PC-3 (cell line): ENCODE measurements around the gene SMYD3. TPM values are rescaled to one million over a fixed set of nuclear protein-coding genes. Genes with fewer than 3 reads are reported as not detected.

ENCODE experiments used
- ATAC-seq: fragments of 200-7000 bp; cut with Tn5 transposase; 2 replicates; pipeline ENCODE4 v1.9.1; 2020; ENCODE audit warnings: mild to moderate bottlenecking, moderate library complexity
- BruUV-seq: library from RNA; stranded (reverse); fragments of 400-500 nt; replicated peaks from 2 replicates; lab custom pipeline; 2021; lab: Mats Ljungman, UMichigan
- CTCF ChIA-PET: fragments of 300-600 bp; sonication (Branson Sonifier 250); formaldehyde crosslinking; loops from one replicate; lab custom pipeline; 2022; ENCODE audit warnings: antibody characterized with exemption; lab: Charles Lee
- POLR2A ChIA-PET: fragments of 300-600 bp; sonication (Branson Sonifier 250); formaldehyde crosslinking; loops from one replicate; lab custom pipeline; 2022; ENCODE audit warnings: antibody characterized with exemption; ENCODE audit not compliant: unreplicated experiment; lab: Charles Lee
- DNase-seq: peaks from one replicate; pipeline ENCODE4 v3.0.0-alpha.2; 2015
- H2AFZ ChIP-seq: fragments of 300-600 bp; sonication (generic); 2 replicates; pipeline ENCODE4 v1.6.0; 2016; ENCODE audit warnings: antibody characterized with exemption, low read length
- H3F3A ChIP-seq: fragments of 300-600 bp; sonication (generic); one replicate; pipeline ENCODE4 v1.6.0; 2017; ENCODE audit warnings: antibody characterized with exemption, low read length, control low read depth, mild to moderate bottlenecking; ENCODE audit not compliant: unreplicated experiment
- H3K27ac ChIP-seq: fragments of 300-600 bp; sonication (generic); 2 replicates; pipeline ENCODE4 v1.5.1; 2016; ENCODE audit warnings: mild to moderate bottlenecking, low read length
- H3K27me3 ChIP-seq: fragments of 300-600 bp; sonication (generic); 2 replicates; pipeline ENCODE4 v1.6.1; 2016; ENCODE audit warnings: low read length, mixed read lengths
- H3K36me3 ChIP-seq: fragments of 300-600 bp; sonication (generic); 2 replicates; pipeline ENCODE4 v1.6.1; 2016; ENCODE audit warnings: low read depth, mixed run types, low read length, mixed read lengths
- H3K4me1 ChIP-seq: fragments of 300-600 bp; sonication (generic); 2 replicates; pipeline ENCODE4 v1.5.1; 2016; ENCODE audit warnings: low read length; ENCODE audit not compliant: insufficient read depth
- H3K4me2 ChIP-seq: fragments of 300-600 bp; sonication (generic); 2 replicates; pipeline ENCODE4 v1.6.0; 2016; ENCODE audit warnings: low read length
- H3K4me3 ChIP-seq: fragments of 300-600 bp; sonication (generic); 2 replicates; pipeline ENCODE4 v1.5.1; 2016; ENCODE audit warnings: mild to moderate bottlenecking, low read length, mixed read lengths
- H3K79me2 ChIP-seq: fragments of 300-600 bp; sonication (generic); 2 replicates; pipeline ENCODE4 v1.6.1; 2017; ENCODE audit warnings: low read length, mixed read lengths
- H3K9ac ChIP-seq: fragments of 300-600 bp; sonication (generic); 2 replicates; pipeline ENCODE4 v1.6.0; 2016; ENCODE audit warnings: mild to moderate bottlenecking, low read length
- H3K9me2 ChIP-seq: fragments of 300-600 bp; sonication (generic); replicated peaks from 2 replicates; pipeline ENCODE4 v1.6.1; 2016; ENCODE audit warnings: mixed run types, low read length, mixed read lengths
- H3K9me3 ChIP-seq: fragments of 300-600 bp; sonication (generic); 2 replicates; pipeline ENCODE4 v1.6.1; 2016; ENCODE audit warnings: low read length, mixed read lengths
- H4K20me1 ChIP-seq: fragments of 300-600 bp; sonication (generic); 2 replicates; pipeline ENCODE4 v1.6.1; 2016; ENCODE audit warnings: low read length, mixed read lengths
- EZH2 ChIP-seq: fragments of 300-600 bp; sonication (generic); IDR thresholded peaks from one replicate; pipeline ENCODE4 v1.6.1; 2017; ENCODE audit warnings: antibody characterized with exemption, mild to moderate bottlenecking, low read length; ENCODE audit not compliant: unreplicated experiment
- EZH2phosphoT487 ChIP-seq: fragments of 300-600 bp; sonication (generic); IDR thresholded peaks from 2 replicates; pipeline ENCODE4 v1.6.1; 2018; ENCODE audit warnings: mild to moderate bottlenecking, antibody characterized with exemption, low read length, borderline replicate concordance
- intact Hi-C: fragments of 100-400 bp; cut with micrococcal nuclease; formaldehyde crosslinking; loops from 2 replicates; pipeline ENCODE4 v1.9.0; 2023
- total RNA-seq: library from RNA; depleted of rRNA; stranded (reverse); fragments of >200 nt; gene quantifications from 2 replicates; pipeline ENCODE4 v1.2.3, GENCODE V29; 2014
- TF ChIP-seq, protein P1 (sequence below): fragments of 300-600 bp; sonication (generic); conservative IDR thresholded peaks from 2 replicates; pipeline ENCODE4 v1.5.1; 2017; ENCODE audit warnings: antibody characterized with exemption, low read depth, mild to moderate bottlenecking, low read length

The SMYD3 gene
- total RNA-seq, 1 experiment from 2014 or later = 33.0 TPM

GRCh38 chr1:245825128-245825901, 681.8 kb downstream of the SMYD3 start:
- no peak overlapping the region for H3K27ac ChIP-seq
- POLR2A ChIA-PET = no interaction called here
- H3K27me3 ChIP-seq = no peaks in the 10 kb centered on the region

DNA sequence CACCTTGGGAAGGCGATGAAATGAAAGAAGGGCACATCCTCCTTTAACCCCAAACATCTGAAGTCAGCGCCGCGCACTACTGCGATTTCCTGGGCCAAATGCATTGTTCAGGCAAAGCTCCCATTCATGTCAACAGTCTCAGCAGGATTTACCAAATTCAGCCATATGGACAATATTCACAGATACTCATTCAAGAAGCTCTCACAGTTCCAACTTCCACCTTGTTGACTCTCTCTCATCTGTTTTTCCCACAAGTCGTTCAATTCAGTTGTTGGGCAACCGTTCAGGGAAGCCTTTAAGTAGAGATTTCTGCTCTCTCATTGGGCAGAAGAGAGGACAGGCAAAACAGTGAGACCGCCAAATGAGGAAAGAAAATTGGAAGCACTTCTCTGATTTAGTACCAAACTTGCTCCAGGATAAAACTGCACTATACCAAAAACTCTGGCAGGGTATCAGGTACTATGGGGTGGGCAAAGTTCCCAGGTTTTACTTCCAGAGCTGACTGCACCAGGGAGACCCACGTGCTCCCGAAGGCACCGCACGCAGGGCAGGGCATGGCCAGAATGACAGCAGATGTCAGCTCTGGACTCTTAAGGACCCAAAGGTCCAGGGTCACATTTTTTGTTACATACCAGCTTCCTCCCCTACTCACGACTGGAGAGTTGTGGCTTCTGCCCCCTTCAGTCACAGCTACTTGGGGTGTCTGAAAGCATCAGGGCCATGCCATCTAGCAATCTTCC, 683.5 kb downstream of the SMYD3 start:
- Histone ChIP-seq H3K79me2 (no peaks in the 10 kb centered on the region), H3K4me1 (peaks cover 13% of the 10 kb centered on the region), H3F3A (no peaks in the 10 kb centered on the region), H3K27ac (peak overlapping the region; percentile 39; the same call in 1 of the 2 replicates), H3K27me3 (no peaks in the 10 kb centered on the region), H4K20me1 (no peaks in the 10 kb centered on the region), H2AFZ (0 out of 2 replicates have a peak overlapping the region, but pooled peaks have one; percentile 10), H3K4me2 (peak overlapping the region; percentile 23; the same call in 1 of the 2 replicates), H3K9ac (no peak overlapping the region), H3K9me3 (no peaks in the 10 kb centered on the region), H3K4me3 (no peak overlapping the region), H3K9me2 (no peaks in the 10 kb centered on the region), H3K36me3 (no peaks in the 10 kb centered on the region)
- ATAC-seq = no peak; the same call in 1 of the 2 replicates
- TF ChIP-seq EZH2 (no peak), EZH2phosphoT487 (no peak)
- TF ChIP-seq, protein P1, sequence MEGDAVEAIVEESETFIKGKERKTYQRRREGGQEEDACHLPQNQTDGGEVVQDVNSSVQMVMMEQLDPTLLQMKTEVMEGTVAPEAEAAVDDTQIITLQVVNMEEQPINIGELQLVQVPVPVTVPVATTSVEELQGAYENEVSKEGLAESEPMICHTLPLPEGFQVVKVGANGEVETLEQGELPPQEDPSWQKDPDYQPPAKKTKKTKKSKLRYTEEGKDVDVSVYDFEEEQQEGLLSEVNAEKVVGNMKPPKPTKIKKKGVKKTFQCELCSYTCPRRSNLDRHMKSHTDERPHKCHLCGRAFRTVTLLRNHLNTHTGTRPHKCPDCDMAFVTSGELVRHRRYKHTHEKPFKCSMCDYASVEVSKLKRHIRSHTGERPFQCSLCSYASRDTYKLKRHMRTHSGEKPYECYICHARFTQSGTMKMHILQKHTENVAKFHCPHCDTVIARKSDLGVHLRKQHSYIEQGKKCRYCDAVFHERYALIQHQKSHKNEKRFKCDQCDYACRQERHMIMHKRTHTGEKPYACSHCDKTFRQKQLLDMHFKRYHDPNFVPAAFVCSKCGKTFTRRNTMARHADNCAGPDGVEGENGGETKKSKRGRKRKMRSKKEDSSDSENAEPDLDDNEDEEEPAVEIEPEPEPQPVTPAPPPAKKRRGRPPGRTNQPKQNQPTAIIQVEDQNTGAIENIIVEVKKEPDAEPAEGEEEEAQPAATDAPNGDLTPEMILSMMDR = no peak
- DNase-seq = peak; percentile 7
- POLR2A ChIA-PET = interaction anchor here (0.6 kb wide), 1 partner anchor 33 kb away, joined by 3 read pairs; no protein-coding TSS in a partner anchor
- no TSS peak for BruUV-seq
- CTCF ChIA-PET = no interaction called here
- intact Hi-C loops = no loop called here

More at GRCh38 chr1:245825128-245825901, 681.8 kb downstream of the SMYD3 start:
- H3K79me2 ChIP-seq = no peaks in the 10 kb centered on the region
- no TSS peak for BruUV-seq
- H3K4me2 ChIP-seq = no peak overlapping the region
- H3K9ac ChIP-seq = no peak overlapping the region
- H4K20me1 ChIP-seq = no peaks in the 10 kb centered on the region
- no peak overlapping the region for H2AFZ ChIP-seq
- DNase-seq = peak; percentile 20
- H3F3A ChIP-seq = no peaks in the 10 kb centered on the region
- intact Hi-C loops = no loop called here
- no peaks in the 10 kb centered on the region for H3K9me2 ChIP-seq
- CTCF ChIA-PET = no interaction called here
- H3K36me3 ChIP-seq = no peaks in the 10 kb centered on the region
- ATAC-seq = no peak
- TF ChIP-seq EZH2phosphoT487 = no peak
- TF ChIP-seq, protein P1 = peak; percentile 39
- no peak overlapping the region for H3K4me3 ChIP-seq
- peaks cover 13% of the 10 kb centered on the region for H3K4me1 ChIP-seq
- no peaks in the 10 kb centered on the region for H3K9me3 ChIP-seq
